ENCODE data around the gene USE1. TPM values are rescaled to one million over a fixed set of nuclear protein-coding genes. Genes with fewer than 3 reads are reported as not detected.

Gene USE1
- total and polyA plus RNA-seq, 9 of the 15 experiments (the other 6 are each of a cell fraction or from before 2014, with no cell fraction given) = 17.3 to 52.4 (median 34.0) TPM

DNA sequence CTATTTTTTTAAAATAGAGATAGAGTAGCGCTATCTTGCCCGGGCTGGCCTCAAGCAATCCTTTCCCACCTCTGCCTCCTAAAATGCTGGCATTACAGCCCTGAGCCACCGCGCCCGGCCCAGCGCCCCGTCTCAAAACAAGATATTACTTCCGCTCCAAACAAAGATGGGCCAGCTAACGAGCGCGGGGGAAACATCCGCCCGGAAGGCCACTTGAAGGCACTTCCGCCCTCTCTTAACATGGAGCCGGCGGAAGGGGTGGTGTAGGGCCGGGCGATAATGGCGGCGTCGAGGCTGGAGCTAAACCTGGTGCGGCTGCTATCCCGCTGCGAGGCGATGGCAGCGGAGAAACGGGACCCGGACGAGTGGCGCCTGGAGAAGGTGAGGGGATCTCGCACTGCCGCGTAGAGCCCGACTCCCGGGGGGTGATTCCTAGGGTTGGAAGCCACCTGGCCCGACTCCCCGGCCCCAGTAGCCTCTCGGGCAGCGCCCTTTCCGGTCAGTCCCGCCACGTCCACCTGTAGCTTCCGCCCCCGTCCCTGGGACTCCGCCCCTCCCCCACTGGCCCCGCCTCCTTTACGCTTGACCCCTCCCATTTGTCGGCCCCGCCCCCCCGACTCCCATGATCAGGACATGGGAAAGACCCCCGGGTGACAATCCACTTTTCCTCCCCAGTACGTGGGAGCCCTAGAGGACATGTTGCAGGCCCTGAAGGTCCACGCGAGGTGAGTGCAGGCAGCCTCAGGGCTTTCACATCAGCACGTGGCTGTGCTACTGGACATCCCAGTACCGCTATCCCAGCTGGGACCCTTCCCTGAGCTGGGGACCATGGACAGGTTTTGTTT, at the start of gene USE1 (continued):
- TF ChIP-seq ZBTB40 (IDR thresholded peaks at IDR 0.05) (peak; percentile 98), ZBTB40 (CRISPR knock-in tag; IDR thresholded peaks at IDR 0.05) (no peak), ZNF347 (CRISPR knock-in tag; IDR thresholded peaks at IDR 0.05; ENCODE audit: low read depth) (no peak), ZNF407 (IDR thresholded peaks at IDR 0.05; ENCODE audit: low read depth) (peak; percentile 53; the same call in 1 of the 2 replicates), MAFF (IDR thresholded peaks at IDR 0.05; ENCODE audit: low read length) (no peak), RBBP5 (IDR thresholded peaks at IDR 0.05; ENCODE audit: borderline replicate concordance, insufficient read depth, low read length, poor library complexity, severe bottlenecking) (peak; percentile 58), THRB (CRISPR knock-in tag; conservative IDR thresholded peaks at IDR 0.05) (no peak)

Data from K562 (cell line).